HepG2 (cell line): ENCODE data around the gene COASY. TPM values are rescaled to one million over a fixed set of nuclear protein-coding genes. Genes with fewer than 3 reads are reported as not detected.

Experiments
- GZF1 ChIP-seq: sonication (generic); formaldehyde crosslinking; IDR thresholded peaks from 2 replicates; pipeline ENCODE4 v1.5.1; 2020; ENCODE audit warnings: mild to moderate bottlenecking, missing genetic modification reagents
- RNF219 ChIP-seq: sonication (generic); formaldehyde crosslinking; IDR thresholded peaks from 2 replicates; pipeline ENCODE4 v1.5.0; 2020; ENCODE audit warnings: mild to moderate bottlenecking, missing genetic modification reagents
- SALL2 ChIP-seq: sonication (generic); formaldehyde crosslinking; IDR thresholded peaks from 2 replicates; pipeline ENCODE4 v1.8.1; 2023; ENCODE audit warnings: mild to moderate bottlenecking, missing genetic modification reagents, inconsistent platforms
- SIX4 ChIP-seq: sonication (generic); formaldehyde crosslinking; IDR thresholded peaks from 2 replicates; pipeline ENCODE4 v1.4.0; 2020; ENCODE audit warnings: missing genetic modification reagents
- TARDBP ChIP-seq: sonication (generic); formaldehyde crosslinking; IDR thresholded peaks from 2 replicates; pipeline ENCODE4 v1.8.0; 2022; ENCODE audit warnings: mild to moderate bottlenecking, missing genetic modification reagents
- ZBED4 ChIP-seq: sonication (generic); formaldehyde crosslinking; IDR thresholded peaks from 2 replicates; pipeline ENCODE4 v1.4.0; 2020; ENCODE audit warnings: missing genetic modification reagents, borderline replicate concordance
- ZBTB8A ChIP-seq: sonication (generic); formaldehyde crosslinking; IDR thresholded peaks from 2 replicates; pipeline ENCODE4 v1.4.0; 2020; ENCODE audit warnings: mild to moderate bottlenecking, low read depth, missing genetic modification reagents, borderline replicate concordance
- ZFP62 ChIP-seq: sonication (generic); formaldehyde crosslinking; IDR thresholded peaks from 2 replicates; pipeline ENCODE4 v1.4.0; 2020; ENCODE audit warnings: missing genetic modification reagents
- ZNF280D ChIP-seq: sonication (generic); formaldehyde crosslinking; IDR thresholded peaks from 2 replicates; pipeline ENCODE4 v1.5.1; 2020; ENCODE audit warnings: mild to moderate bottlenecking, missing genetic modification reagents
- ZNF282 ChIP-seq: fragments of 450-650 bp; IDR thresholded peaks from 2 replicates; pipeline ENCODE4 v1.6.1; 2018; ENCODE audit not compliant: partially characterized antibody
- ZNF552 ChIP-seq: sonication (generic); formaldehyde crosslinking; IDR thresholded peaks from 2 replicates; pipeline ENCODE4 v1.9.0; 2022; ENCODE audit warnings: missing genetic modification reagents, mild to moderate bottlenecking, borderline replicate concordance
- polyA plus RNA-seq, 8 experiments: library from polyadenylated mRNA; depleted of rRNA in 3 of 8; stranded (reverse) in 7 of 8; unstranded in 1 of 8; fragments of >200 nt; fragmentation: Illumina TruSeq in 4 of 8; extraction: Trizol in 4 of 8; gene quantifications; 2 replicates each; pipeline versions ENCODE4 v1.2.1 to v1.2.3, GENCODE V29; 2011 to 2016; ENCODE audit warnings: low read depth in 4 of 8, missing spikeins in 1 of 8, mixed read lengths in 1 of 8; ENCODE audit not compliant: insufficient read depth in 1 of 8
- total RNA-seq, 5 experiments: library from RNA; depleted of rRNA; stranded (reverse); fragments of >200 nt; fragmentation: Illumina TruSeq; extraction: Trizol; gene quantifications; 2 replicates each; pipeline ENCODE4 v1.2.3, GENCODE V29; 2016; ENCODE audit warnings: low read depth in 1 of 5
- TF ChIP-seq, protein P1 (sequence below): sonication (generic); formaldehyde crosslinking; IDR thresholded peaks from 2 replicates; pipeline ENCODE4 v1.9.0; 2021; ENCODE audit warnings: missing genetic modification reagents, borderline replicate concordance
- TF ChIP-seq, protein P2 (sequence below): sonication (generic); formaldehyde crosslinking; IDR thresholded peaks from 2 replicates; pipeline ENCODE4 v1.5.1; 2020; ENCODE audit warnings: mild to moderate bottlenecking, moderate library complexity, missing genetic modification reagents

Gene COASY
- total and polyA plus RNA-seq, 2 of the 13 experiments (the other 11 are each of a cell fraction or from before 2014, with no cell fraction given) = 90.7 to 125 TPM

DNA sequence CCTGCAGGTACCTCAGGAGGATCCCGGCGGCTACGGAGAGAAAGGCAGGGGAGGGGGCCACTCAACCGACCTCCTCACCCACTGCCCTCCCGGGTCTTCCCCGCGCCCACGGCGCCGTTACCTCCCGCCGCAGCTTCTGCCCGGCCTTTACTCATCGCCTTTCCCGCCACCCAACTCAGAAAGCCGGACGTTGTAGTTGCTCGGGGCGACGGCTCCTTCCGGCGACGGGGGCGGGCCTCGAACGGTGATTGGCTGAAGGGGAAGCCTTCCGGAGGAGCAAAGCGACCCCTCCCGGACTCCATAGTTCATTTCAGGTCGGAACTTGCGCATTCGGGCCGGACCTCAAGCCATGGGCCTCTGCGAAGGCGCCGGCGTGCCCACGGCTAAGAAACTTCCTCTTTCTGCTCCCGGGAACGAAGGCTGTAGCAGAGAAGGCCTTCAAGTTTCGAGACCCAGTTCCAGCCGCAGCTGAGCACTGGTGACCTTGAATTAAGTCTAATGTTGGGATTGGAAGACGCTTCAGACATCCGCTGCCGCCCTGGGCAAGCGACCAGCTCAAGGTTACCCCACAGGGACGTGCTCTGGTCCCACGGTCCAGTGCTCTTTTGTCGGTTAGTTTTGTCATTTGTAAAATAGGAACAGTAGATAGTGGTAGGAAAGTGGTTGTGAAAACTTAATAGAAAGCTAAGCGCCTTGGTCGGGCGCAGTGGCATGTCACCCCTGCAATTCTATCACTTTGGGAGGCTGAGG, 15.8 kb downstream of the COASY start, which contains the start of gene PSMC3IP (continued):
- TF ChIP-seq ZBED4 = peak; percentile 100
- peak; percentile 80 for TF ChIP-seq ZNF280D (CRISPR knock-in tag)
- peak; percentile 77; the same call in 1 of the 2 replicates for TF ChIP-seq TARDBP
- no peak for TF ChIP-seq ZBTB8A (CRISPR knock-in tag)
- TF ChIP-seq, protein P1, sequence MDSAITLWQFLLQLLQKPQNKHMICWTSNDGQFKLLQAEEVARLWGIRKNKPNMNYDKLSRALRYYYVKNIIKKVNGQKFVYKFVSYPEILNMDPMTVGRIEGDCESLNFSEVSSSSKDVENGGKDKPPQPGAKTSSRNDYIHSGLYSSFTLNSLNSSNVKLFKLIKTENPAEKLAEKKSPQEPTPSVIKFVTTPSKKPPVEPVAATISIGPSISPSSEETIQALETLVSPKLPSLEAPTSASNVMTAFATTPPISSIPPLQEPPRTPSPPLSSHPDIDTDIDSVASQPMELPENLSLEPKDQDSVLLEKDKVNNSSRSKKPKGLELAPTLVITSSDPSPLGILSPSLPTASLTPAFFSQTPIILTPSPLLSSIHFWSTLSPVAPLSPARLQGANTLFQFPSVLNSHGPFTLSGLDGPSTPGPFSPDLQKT (CRISPR knock-in tag) = no peak
- no peak for TF ChIP-seq ZNF552
- 0 out of 2 replicates have a peak, but pooled peaks have one; percentile 69 for TF ChIP-seq ZFP62 (CRISPR knock-in tag)
- TF ChIP-seq SALL2 (CRISPR knock-in tag) = peak; percentile 42; the same call in 1 of the 2 replicates
- TF ChIP-seq, protein P2, sequence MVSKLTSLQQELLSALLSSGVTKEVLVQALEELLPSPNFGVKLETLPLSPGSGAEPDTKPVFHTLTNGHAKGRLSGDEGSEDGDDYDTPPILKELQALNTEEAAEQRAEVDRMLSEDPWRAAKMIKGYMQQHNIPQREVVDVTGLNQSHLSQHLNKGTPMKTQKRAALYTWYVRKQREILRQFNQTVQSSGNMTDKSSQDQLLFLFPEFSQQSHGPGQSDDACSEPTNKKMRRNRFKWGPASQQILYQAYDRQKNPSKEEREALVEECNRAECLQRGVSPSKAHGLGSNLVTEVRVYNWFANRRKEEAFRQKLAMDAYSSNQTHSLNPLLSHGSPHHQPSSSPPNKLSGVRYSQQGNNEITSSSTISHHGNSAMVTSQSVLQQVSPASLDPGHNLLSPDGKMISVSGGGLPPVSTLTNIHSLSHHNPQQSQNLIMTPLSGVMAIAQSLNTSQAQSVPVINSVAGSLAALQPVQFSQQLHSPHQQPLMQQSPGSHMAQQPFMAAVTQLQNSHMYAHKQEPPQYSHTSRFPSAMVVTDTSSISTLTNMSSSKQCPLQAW = no peak
- no peak for TF ChIP-seq RNF219
- no peak for TF ChIP-seq ZNF282
- peak; percentile 75; the same call in 1 of the 2 replicates for TF ChIP-seq GZF1 (CRISPR knock-in tag)
- TF ChIP-seq SIX4 = peak; percentile 59; the same call in 1 of the 2 replicates
